Measurements from ENCODE around the gene GRIA4.

DNA sequence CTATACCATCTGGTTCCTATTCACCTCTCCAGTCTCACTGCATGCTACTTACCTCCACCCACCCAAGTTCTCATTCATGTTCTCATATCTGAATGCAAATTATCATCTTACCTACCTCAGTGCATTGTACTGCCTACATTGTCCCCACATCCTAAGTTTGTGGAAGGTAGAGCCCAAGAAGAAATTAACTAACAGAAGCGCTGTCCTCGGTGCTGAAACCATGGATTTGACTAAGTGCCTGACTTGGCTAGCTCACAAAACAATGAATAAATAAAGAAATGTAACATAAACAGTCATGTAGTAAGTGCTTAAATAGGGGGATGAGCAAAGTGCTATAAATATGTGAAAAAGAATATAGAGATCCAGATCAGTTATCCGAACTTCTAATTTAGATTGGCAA is 63.2 kb downstream of the GRIA4 start:
- TF ChIP-seq, protein P1, sequence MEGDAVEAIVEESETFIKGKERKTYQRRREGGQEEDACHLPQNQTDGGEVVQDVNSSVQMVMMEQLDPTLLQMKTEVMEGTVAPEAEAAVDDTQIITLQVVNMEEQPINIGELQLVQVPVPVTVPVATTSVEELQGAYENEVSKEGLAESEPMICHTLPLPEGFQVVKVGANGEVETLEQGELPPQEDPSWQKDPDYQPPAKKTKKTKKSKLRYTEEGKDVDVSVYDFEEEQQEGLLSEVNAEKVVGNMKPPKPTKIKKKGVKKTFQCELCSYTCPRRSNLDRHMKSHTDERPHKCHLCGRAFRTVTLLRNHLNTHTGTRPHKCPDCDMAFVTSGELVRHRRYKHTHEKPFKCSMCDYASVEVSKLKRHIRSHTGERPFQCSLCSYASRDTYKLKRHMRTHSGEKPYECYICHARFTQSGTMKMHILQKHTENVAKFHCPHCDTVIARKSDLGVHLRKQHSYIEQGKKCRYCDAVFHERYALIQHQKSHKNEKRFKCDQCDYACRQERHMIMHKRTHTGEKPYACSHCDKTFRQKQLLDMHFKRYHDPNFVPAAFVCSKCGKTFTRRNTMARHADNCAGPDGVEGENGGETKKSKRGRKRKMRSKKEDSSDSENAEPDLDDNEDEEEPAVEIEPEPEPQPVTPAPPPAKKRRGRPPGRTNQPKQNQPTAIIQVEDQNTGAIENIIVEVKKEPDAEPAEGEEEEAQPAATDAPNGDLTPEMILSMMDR (conservative IDR thresholded peaks at IDR 0.05 in 1 of 2, IDR thresholded peaks at IDR 0.05 in 1 of 2; ENCODE audit: extremely low read depth in 1 of 2, insufficient read depth in 1 of 2, low read depth in 1 of 2, low read length in 2 of 2) = no peak
- TF ChIP-seq EZH2 (IDR thresholded peaks at IDR 0.05; ENCODE audit: borderline replicate concordance, low read length) = no peak

Data from mammary epithelial cell (primary cell).